GM21367 (cell line): ENCODE results near the gene PSMA2.

ENCODE experiments used
- ATAC-seq: cut with Tn5 transposase; IDR thresholded peaks from one replicate; pipeline ENCODE4 v1.9.1; 2021; ENCODE audit not compliant: unreplicated experiment

Gene PSMA2

DNA sequence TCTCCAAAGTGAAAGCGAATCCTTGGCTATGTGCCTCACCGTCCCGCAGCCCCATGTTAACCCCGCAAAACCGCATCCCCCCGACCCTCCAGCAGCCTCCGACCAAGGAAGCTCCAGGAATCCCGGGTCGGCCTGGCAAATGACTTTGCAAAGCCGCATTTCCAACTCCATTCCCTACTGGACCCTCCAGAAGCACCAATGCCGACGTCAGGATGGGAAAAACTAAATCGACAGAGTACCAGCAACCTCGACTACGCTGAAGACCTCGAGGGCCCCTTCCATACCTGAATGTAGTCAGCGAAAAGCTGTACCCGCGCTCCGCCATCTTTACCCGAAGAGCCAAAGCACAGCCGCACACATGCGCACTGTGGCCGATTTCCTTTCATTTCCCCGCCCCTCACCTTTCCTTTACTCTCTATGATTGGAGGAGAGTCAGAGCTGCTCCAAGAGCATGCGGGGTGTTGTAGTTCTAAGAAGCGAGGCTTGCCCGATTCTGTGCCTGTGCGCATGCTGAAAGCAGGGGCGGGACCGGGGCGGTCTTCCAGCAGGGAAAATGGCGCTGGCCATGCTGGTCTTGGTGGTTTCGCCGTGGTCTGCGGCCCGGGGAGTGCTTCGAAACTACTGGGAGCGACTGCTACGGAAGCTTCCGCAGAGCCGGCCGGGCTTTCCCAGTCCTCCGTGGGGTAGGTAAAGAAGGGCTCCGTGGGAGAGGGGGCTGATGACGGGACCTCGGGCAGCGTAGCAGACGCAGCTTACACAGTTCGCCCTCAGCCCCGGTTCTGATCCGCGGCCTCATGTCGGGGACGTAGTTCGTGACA, at the start of gene PSMA2, which contains the start of gene MRPL32:
Gene PSMA2, minus strand, starts transcription at position 341 of the 818 bp plus-strand sequence. Its CDS starts 16 bp downstream, at position 325.
Gene MRPL32, plus strand, starts transcription at position 543 of the 818 bp plus-strand sequence. Its CDS starts 11 bp downstream, at position 554.
- ATAC-seq, result peak; percentile 99

DNA sequence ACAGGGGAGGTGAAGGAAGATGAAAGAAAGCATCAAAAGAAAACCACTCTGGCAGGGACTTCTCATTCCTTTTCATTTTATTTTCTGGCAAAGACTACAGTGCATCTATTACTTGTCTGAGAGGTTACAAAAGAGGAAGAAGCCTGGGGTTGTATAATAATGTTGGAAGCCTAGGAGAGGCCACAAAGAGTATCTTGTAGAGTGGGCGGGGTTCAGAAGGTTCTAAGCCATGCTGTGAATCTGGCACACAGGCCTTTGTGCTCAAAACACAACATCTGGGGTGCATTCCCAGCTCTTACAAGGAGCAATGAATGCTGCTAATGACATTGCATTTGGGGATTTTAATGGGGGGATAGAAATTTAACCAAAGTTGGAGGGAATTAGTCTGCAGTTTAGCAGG, 49.6 kb upstream of the PSMA2 start:
- ATAC-seq, result no peak

DNA sequence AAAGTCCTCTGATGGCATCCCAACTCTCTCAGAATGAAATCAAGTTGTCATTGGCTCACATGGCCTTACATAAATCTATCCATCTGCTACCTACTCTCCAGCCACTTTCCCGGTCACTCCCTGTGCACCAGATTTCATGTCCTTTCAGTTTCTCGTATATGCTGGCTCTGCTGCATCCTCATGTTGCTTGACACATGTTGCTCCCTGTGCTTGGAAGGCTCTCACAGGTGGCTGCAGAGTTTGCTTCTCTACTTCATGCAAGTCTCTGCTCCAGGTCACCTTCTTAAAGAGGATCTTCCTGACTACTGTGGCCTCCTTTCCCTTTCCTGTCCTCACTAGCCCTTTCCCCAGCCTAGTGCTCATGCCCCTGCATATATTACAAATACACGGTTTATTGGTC, 48.5 kb upstream of the PSMA2 start:
- ATAC-seq, result no peak

DNA sequence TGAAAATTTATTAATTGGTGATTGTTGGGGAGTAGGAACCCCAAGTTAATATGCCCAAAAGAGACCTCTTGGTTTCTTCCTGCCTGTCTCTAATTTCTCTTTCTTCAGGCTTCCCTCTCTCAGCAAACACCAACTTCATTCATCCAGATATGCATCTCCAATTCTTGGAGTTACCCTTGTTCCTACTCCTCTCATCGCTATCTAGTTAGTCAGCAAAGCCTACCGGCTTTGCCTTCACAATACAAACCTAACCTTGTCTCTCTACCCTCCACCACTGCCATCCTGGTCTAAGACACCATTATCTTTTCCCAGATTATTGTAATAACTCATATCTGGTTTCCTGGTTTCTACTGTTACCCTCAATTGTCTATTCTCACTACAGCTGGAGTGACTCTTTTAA, 48.1 kb upstream of the PSMA2 start:
- no peak for ATAC-seq

DNA sequence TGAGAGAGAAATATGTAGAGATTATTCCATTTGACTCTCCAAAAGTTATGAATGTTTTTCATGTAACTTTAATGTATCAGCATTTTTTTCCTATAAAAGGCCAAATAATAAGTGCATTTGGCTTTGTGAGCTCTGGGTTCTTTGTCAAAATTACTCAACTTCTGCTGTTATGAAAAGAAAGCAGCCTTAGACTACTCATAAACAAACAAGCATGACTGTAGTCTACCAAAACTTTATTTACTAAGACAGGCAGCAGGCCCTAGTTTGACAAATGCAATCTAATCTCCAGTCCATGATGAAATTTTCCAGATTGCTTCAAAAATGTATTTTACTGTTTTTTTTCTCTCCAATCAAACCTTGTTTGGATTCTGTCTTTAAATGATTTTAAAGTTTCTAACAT, 46.5 kb upstream of the PSMA2 start:
- no peak for ATAC-seq

DNA sequence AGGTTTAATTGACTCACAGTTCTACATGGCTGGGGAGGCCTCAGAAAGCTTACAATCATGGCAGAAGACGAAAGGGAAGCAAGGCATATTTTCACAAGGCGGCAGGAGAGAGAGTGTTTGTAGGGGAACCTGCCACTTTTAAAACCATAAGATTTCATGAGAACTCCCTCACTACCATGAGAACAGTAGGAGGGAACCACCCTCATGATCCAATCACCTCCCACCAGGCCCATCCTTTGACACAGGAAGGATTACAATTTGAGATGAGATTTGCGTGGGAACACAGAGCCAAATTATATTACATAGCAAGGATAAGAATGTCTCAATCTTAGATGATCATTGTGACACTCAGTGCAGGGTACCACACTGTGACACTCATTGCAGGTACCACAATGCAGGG, 44.4 kb upstream of the PSMA2 start:
- no peak for ATAC-seq

DNA sequence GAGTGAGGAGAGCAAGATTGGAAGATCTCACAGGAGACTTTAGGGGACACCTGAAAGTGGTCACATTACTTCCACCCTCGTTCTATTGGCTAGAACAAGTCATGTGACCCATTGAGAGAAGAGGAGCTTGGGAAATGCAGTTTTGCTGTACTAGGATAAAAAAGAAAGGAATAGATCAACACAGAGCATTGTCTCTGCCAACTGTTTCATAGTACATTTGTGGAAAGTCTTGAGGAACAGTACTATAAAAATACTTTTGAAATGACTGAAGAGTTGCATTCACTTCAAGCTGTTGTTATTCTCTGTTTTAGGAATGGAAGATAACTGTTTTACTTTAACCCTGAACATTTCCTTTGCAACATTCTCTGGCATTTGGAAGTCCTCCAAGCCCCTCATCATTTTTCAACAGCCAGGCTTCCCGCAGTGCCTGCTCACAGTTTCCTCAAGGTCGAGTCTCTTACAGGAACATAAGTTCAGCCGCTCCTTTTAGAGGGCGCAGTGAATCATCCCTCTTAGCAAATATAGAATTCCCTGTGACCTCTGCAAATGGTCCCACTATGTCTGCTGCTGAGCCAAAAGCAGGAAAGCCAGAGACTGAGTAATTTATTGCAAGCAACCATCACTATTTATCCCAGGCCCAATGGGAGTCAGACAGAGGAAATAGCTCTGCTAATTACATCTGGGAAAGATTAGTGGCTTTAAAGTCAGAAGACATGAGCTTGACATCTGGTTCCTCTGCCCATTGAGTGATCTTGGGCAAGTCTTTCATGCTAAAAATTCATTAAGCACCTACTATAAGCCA, 40.9 kb upstream of the PSMA2 start:
- ATAC-seq, result no peak

DNA sequence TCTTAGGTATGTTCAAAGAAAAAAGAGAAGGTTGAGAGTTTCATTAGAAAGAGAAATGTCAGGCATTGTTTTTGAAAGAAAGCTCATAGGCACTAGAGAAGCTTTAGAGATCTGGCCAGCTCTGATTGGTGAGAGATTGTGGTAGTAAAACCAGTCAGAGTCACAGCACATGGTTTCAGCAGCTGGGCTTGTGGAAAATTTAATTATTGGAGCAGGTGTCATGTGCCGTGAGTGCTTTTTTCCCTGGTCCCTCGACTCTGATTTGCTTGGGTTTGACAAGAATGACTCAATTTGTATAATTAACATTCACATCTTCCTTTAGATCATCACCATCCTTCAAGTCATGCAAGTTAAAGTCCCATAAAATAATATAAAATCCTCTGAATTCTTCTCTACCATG, 35.4 kb upstream of the PSMA2 start:
- ATAC-seq, result no peak

GRCh38 chr7:42964849-42965805, 33.2 kb upstream of the PSMA2 start:
- ATAC-seq, result no peak

DNA sequence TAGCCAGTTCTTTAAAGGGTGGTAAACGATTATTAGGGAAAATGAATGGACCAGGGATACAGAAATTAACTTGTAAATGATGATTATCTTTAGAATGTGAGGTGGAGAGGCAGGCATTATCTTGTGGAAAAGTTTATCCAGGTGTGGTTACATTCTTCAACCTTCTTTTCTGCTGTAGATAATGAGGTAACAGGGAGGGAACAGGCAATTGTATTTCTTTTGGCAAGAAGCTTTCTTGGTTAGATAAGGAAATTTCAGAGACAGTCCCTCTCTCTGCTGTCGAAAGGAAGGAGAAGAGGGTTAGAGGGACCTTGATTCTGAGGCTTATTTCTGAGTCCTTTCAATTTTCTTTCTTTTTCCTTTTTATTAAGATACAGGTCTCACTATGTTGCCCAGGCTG, 32.3 kb upstream of the PSMA2 start:
- ATAC-seq, result no peak

DNA sequence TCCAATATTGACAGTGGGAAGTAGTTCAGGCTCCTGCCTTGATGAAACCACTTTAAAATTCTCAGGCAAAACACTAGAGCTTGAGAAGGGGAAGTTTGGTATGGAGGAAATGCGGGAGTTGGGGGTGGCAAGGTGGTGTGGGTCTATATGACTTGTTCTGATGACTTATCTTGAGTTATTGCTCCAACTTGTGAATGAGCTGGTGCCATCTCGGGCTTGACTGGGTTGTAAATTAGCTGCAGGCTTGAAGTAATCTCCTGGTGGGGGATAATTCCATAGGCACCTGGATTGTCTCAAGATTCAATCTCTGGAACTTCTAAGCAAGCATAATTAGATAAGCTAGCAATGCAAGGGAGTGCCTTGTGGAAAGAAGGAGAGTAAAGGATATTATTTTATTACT, 29.2 kb upstream of the PSMA2 start:
- no peak for ATAC-seq

GRCh38 chr7:42960762-42961161, 28.8 kb upstream of the PSMA2 start:
- ATAC-seq, result no peak

DNA sequence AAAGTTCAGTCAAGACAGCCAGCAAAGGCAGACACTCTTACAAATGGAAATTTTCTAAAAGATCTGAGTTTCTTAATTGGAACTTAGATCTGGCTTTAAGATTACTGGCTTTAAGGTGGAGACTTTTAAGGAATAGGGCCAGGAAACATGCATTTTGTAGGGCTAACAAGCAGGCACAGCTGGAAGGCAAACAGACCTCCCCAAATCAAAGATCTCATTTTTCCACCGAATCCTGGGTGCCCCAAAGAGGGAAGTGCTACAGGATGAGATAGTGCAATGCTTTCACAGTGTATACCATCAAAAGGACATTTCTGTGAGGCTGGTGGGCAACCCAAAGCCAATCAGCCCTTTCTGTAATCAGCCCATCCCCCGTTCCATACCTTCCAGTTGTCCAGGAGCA, 27.6 kb upstream of the PSMA2 start:
- ATAC-seq, result no peak

DNA sequence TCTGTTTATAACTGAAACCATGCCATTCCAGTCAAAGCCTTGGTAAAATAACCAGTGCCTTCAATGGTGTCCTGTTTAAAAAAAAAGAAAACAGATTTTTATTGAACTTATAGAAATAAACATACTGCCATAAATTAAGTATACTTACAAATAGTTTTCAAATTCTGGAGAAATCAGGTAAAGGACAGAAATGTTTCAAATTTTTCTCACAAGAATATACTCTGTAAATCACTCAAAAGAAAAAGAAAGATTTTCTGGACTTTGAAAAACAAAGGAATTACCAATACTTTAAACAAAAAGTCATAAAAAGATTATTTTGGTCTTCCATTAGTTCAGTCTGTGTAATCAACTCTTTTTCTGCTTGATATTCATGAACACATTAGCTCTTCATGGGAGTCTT, 24.1 kb upstream of the PSMA2 start:
- no peak for ATAC-seq

DNA sequence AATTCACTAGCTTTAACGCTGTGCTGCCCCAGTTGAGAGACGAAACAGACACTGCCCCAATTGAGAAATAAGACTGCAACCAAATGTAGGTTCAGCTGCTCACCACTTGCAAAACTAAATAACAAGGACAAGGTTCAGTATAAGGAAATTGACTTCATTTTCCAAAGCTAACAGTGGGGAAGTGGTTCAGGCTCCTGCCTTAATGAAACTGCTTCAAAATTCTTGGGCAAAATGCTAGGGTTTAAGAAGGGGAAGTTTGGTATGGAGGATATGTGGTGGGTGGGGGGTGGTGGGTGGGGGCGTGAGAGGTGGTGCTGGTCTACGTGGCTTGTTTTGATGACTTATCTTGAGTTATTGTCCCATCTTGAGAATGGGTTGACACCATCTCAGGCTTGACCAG, 22.0 kb upstream of the PSMA2 start:
- ATAC-seq, result no peak

DNA sequence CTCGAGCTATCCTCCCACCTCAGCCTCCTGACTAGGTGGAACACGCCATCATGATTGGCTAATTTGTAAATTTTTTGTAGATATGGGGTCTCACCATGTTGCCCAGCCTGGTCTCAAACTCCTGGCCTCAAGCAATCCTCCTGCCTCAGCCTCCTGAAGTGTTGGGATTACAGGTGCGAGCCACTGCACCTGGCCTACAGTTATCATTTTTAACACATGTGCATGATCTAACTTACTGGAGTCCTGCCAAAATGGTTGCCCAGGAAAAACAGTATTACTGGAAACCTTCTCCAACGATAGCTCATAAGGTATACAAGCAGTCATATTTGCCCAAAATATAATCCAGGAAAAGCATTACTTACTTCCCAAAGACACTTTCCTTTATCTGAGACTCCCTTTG, 20.4 kb upstream of the PSMA2 start:
- ATAC-seq, result no peak

DNA sequence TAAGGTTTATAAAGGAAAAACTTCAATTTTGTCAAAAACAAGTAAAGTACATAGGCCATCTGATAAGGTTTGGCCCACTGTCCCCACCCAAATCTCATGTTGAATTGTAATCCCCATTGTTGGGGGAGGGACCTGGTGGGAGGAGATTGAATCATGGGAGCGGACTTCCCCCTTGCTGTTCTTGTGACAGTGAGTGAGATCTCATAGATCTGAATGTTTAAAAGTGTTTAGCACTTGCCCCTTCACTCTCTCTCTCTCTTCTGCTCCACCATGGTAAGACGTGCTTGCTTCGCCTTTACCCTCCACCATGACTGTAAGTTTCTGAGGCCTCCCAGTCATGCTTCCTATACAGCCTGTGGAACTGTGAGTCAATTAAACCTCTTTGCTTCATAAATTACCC, 18.4 kb upstream of the PSMA2 start:
- ATAC-seq, result no peak

DNA sequence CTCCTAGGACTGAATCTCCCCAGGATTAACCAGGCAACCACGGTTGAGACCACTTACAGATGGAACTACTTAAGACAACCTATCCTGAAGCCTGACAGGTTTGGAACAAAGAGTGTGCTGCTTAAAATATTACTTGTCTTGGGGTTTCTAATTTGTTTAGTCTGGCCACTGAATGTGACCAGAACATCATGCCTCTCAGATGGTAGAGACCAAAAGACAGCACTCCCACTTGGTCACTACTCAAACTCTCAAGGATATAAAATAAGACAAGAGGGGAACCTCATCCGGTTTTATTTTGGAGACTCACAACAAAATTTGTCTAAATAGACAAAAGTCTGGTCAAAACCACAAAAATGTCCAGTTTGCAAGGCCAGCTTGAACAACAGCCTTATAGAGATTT, 15.5 kb upstream of the PSMA2 start:
- no peak for ATAC-seq

DNA sequence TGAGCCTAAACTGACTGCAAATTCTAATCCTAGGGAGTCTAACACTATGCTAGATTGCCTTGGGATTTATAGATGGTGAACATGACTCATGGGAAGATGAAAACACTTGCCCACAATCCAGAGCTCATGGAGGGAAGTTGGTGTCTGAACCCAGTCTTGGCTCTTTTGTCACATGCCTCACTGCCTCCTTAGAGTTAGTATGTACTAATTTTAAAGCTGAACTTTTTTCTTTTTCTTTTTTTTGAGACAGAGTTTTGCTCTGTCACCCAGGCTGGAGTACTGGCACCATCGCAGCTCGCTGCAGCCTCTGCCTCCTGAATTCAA, 14.6 kb upstream of the PSMA2 start:
- no peak for ATAC-seq

GRCh38 chr7:42945821-42946626, 14.1 kb upstream of the PSMA2 start:
- peak; percentile 72 for ATAC-seq
